ENCODE measurements around the gene C15orf62. TPM values are rescaled to one million over a fixed set of nuclear protein-coding genes. Genes with fewer than 3 reads are reported as not detected.

Gene C15orf62
- total RNA-seq, 1 donor from 2014 or later, result not detected

DNA sequence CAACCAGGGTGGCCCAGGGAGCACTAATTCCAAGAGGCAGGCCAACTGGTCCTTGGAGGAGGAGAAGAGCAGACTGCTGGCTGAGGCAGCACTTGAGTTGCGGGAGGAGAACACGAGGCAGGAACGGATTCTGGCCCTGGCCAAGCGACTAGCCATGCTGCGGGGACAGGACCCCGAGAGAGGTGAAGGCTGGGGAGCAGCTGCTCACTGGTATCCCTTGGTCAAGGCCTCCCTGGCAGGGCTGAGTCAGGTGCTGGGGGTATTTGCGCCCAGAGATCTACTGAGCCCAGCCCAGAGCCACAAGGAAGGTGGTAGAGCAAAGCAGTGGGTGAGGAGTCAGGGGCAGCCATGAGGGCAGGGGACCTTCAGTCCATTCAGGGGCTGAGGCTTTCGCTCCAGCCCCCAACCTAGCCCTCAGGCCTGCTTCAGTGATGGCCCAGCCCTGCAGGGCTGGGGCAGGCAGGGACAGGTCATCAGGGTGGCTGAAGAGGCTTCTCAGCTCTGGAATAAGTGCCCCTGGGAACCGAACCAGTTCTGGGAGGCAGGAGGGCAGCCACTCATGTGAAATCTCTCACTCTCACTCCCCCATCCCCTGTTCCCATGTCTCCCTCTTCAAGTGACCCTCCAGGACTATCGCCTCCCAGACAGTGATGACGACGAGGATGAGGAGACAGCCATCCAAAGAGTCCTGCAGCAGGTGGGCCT, 43.1 kb downstream of the C15orf62 start:
- DNase-seq (ENCODE audit: low read depth), result no peak

DNA sequence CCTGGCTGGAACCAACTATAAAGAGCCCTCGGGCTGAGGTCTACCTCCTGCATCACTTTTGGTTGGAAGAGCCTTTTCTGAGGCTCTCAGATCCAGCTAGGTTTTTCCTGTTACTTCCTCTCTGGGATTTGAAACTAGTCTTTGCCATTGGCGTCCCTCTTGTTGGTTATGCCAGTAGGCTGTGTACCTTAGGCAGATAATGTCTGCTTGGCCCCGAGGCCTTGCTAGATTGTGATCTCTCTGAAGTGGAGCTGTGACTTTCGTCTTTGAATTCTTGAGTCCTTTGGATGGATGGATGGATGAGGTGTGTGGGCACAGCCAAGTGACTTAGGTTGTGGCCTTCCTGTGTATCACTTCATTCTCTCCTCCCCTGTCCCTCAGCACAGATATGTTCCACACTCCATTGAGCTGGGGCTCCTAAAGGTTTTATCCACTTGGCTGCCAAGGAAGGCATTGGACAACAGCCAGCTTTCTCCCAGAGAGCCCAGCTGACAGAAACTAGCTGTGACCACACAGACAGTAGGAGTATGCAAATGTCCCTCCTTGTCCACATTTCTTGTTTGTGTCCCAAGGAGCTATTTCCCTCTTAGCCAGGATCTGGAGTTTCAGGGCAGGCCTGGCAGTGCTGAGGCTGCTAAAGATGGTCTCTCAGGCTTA, 45.4 kb downstream of the C15orf62 start:
- DNase-seq (ENCODE audit: low read depth), result peak; percentile 62

DNA sequence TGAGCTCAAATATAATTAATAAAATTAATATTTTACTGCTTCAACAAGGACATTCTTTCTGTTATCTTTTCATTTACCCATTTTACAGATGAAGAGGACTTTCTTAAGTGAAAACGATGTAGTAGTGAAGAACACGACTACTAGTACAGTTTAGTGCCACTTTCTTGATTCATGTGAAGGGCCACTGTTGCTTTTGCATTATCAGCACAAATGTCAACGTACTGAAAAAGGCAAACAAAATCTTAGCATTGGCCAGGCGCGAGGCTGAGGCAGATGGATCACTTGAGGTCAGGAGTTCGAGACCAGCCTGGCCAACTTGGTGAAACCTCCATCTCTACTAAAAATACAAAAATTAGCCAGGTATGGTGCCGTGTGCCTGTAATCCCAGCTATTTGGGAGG, 49.3 kb downstream of the C15orf62 start:
- DNase-seq (ENCODE audit: low read depth), result no peak

DNA sequence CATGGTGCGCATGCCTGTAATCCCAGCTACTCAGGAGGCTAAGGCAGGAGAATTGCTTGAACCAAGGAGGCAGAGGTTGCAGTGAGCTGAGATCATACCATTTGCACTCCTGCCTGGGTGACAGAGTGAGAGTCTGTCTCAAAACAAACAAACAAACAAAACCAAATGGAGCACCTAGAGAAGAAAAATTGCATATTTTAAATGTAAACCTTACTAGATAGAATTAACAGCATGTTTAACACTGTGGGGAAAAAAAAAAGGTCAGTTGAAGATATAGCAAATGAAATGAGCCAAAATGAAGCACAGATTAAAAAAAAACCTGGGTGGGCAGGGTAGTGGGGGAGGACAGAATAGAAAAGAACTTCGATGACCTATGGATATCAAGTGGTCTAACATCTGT, 51.4 kb downstream of the C15orf62 start:
- no peak for DNase-seq (ENCODE audit: low read depth)

Other genes with a start within 250 kb of the C15orf62 start
- 10.4 and 11.4 TPM in 2 replicates for gene CCDC32, start 204.9 kb upstream of the C15orf62 start, total RNA-seq
- 5.9 and 11.7 TPM in 2 replicates for gene RPUSD2, start 200.7 kb upstream of the C15orf62 start, total RNA-seq
- 0.99 and 3.0 TPM in 2 replicates for gene KNL1, start 175.7 kb upstream of the C15orf62 start, total RNA-seq
- 0.94 and 2.3 TPM in 2 replicates for gene RAD51, start 74.8 kb upstream of the C15orf62 start, total RNA-seq
- gene RMDN3, start 14.7 kb upstream of the C15orf62 start, total RNA-seq, result 22.2 and 25.5 TPM in 2 replicates
- 5.5 and 8.0 TPM in 2 replicates for gene GCHFR, start 5.9 kb upstream of the C15orf62 start, total RNA-seq
- gene ZFYVE19, start 37.1 kb downstream of the C15orf62 start, total RNA-seq, result 24.3 and 24.4 TPM in 2 replicates
- gene DNAJC17, start 37.5 kb downstream of the C15orf62 start, total RNA-seq, result 17.9 and 51.4 TPM in 2 replicates
- not detected in 2 replicates for gene PPP1R14D, start 58.7 kb downstream of the C15orf62 start, total RNA-seq
- gene SPINT1, start 74.1 kb downstream of the C15orf62 start, total RNA-seq, result not detected in 2 replicates
- gene RHOV, start 104.3 kb downstream of the C15orf62 start, total RNA-seq, result 0.10 TPM in 1 of 2 replicates, not detected in the other
- gene VPS18, start 124.5 kb downstream of the C15orf62 start, total RNA-seq, result 34.4 and 43.3 TPM in 2 replicates
- 0.13 TPM in 1 of 2 replicates, not detected in the other for gene DLL4, start 159.4 kb downstream of the C15orf62 start, total RNA-seq
- 5.5 and 10.4 TPM in 2 replicates for gene CHAC1, start 183.5 kb downstream of the C15orf62 start, total RNA-seq

All from myocyte (in vitro differentiated cells).